NCI-H2171 (cell line): Measurements from ENCODE around the gene NDNF.

Experiments
- DNase-seq: peaks from one replicate; lab custom pipeline; 2025; lab: John Stamatoyannopoulos, UW

The NDNF gene

GRCh38 chr4:121014544-121014943 is 57.8 kb downstream of the NDNF start:
- no peak for DNase-seq

- no peak for DNase-seq
These were observed 60.5 kb downstream of the NDNF start for GRCh38 chr4:121011780-121012340.

GRCh38 chr4:121011138-121011537 is 61.2 kb downstream of the NDNF start:
- no peak for DNase-seq

GRCh38 chr4:121009578-121010478 is 62.5 kb downstream of the NDNF start:
- no peak for DNase-seq

GRCh38 chr4:121007660-121008059 is 64.7 kb downstream of the NDNF start:
- DNase-seq = no peak

- no peak for DNase-seq
These were observed 68.5 kb downstream of the NDNF start for GRCh38 chr4:121003863-121004262.

- DNase-seq = no peak
These were observed 76.9 kb downstream of the NDNF start for GRCh38 chr4:120995266-120996010.

GRCh38 chr4:120994521-120994920 is 77.8 kb downstream of the NDNF start:
- no peak for DNase-seq

- no peak for DNase-seq
These were observed 80.5 kb downstream of the NDNF start for GRCh38 chr4:120991885-120992284.

- no peak for DNase-seq
These were observed 82.1 kb downstream of the NDNF start for GRCh38 chr4:120990246-120990645.
